ENCODE data around the gene RPS23. TPM values are rescaled to one million over a fixed set of nuclear protein-coding genes. Genes with fewer than 3 reads are reported as not detected.

RPS23 gene
- total and polyA plus RNA-seq, 2 experiments from 2014 or later: 2,261 to 3,526 TPM

- H4K20me1 ChIP-seq (replicated peaks; ENCODE audit: insufficient read depth): no peaks in the 10 kb centered on the region
- H3K27me3 Mint-ChIP-seq (ENCODE audit: insufficient read depth, low read depth, poor library complexity): no peaks in the 10 kb centered on the region
- no peak overlapping the region for H3K27ac ChIP-seq (ENCODE audit: low read depth)
- no peak overlapping the region for H2AFZ ChIP-seq
- no peak for DNase-seq (ENCODE audit: low spot score)
- H3K4me3 ChIP-seq: no peak overlapping the region
- ATAC-seq: no peak
- H3F3A ChIP-seq (replicated peaks; ENCODE audit: low read depth): no peaks in the 10 kb centered on the region
- H3K36me3 ChIP-seq (ENCODE audit: insufficient read depth): no peaks in the 10 kb centered on the region
- peaks cover 15% of the 10 kb centered on the region for H3K4me1 Mint-ChIP-seq
- TF ChIP-seq NANOG (IDR thresholded peaks at IDR 0.05; ENCODE audit: borderline replicate concordance): no peak
- no peaks in the 10 kb centered on the region for H3K27me3 ChIP-seq (ENCODE audit: insufficient read depth)
- no peaks in the 10 kb centered on the region for H3K9me2 ChIP-seq (ENCODE audit: insufficient read depth)
- H3K36me3 Mint-ChIP-seq (ENCODE audit: low read depth): no peaks in the 10 kb centered on the region
- H3K4me2 ChIP-seq: no peak overlapping the region
- H3K4me1 ChIP-seq (ENCODE audit: insufficient read depth): no peaks in the 10 kb centered on the region; the same call in 1 of the 2 replicates
- no peak overlapping the region for H3K4me3 Mint-ChIP-seq
- H3K9me3 Mint-ChIP-seq: no peaks in the 10 kb centered on the region; the same call in 2 of the 3 replicates
- H3K79me2 ChIP-seq (replicated peaks; ENCODE audit: insufficient read depth): no peaks in the 10 kb centered on the region
- no peak overlapping the region for H3K27ac Mint-ChIP-seq
Measured at GRCh38 chr5:82252744-82253143, 25.4 kb downstream of the RPS23 start.

- Mint-ChIP-seq H3K9me3 (no peaks in the 10 kb centered on the region; the same call in 2 of the 3 replicates), H3K4me3 (no peak overlapping the region), H3K4me1 (no peaks in the 10 kb centered on the region), H3K27me3 (ENCODE audit: insufficient read depth, low read depth, poor library complexity) (no peaks in the 10 kb centered on the region), H3K27ac (no peak overlapping the region), H3K36me3 (ENCODE audit: low read depth) (no peaks in the 10 kb centered on the region)
- Histone ChIP-seq H3K79me2 (replicated peaks; ENCODE audit: insufficient read depth) (no peaks in the 10 kb centered on the region), H3K27ac (ENCODE audit: low read depth) (no peak overlapping the region), H3K36me3 (ENCODE audit: insufficient read depth) (no peaks in the 10 kb centered on the region), H3K9me2 (ENCODE audit: insufficient read depth) (no peaks in the 10 kb centered on the region), H3K4me2 (no peak overlapping the region), H3F3A (replicated peaks; ENCODE audit: low read depth) (no peaks in the 10 kb centered on the region), H2AFZ (no peak overlapping the region), H3K27me3 (ENCODE audit: insufficient read depth) (no peaks in the 10 kb centered on the region), H4K20me1 (replicated peaks; ENCODE audit: insufficient read depth) (no peaks in the 10 kb centered on the region), H3K4me1 (ENCODE audit: insufficient read depth) (no peaks in the 10 kb centered on the region), H3K4me3 (no peak overlapping the region)
- DNase-seq (ENCODE audit: low spot score): no peak
- no peak for ATAC-seq
- TF ChIP-seq EZH2phosphoT487 (IDR thresholded peaks at IDR 0.05; ENCODE audit: unreplicated experiment) (no peak), ZNF462 (CRISPR knock-in tag; IDR thresholded peaks at IDR 0.05) (no peak), CREB1 (CRISPR knock-in tag; IDR thresholded peaks at IDR 0.05; ENCODE audit: low read depth) (no peak), NANOG (IDR thresholded peaks at IDR 0.05; ENCODE audit: borderline replicate concordance) (no peak), POLR2AphosphoS5 (IDR thresholded peaks at IDR 0.05; ENCODE audit: low read depth) (no peak), STAT1 (IDR thresholded peaks at IDR 0.05; ENCODE audit: unreplicated experiment) (no peak), JUNB (IDR thresholded peaks at IDR 0.05; ENCODE audit: unreplicated experiment) (no peak), ETS1 (IDR thresholded peaks at IDR 0.05) (no peak), ZNF114 (CRISPR knock-in tag; IDR thresholded peaks at IDR 0.05) (no peak), ZNF331 (CRISPR knock-in tag; IDR thresholded peaks at IDR 0.05; ENCODE audit: low read depth) (no peak), EZH2 (IDR thresholded peaks at IDR 0.05; ENCODE audit: low read depth, unreplicated experiment) (no peak), CTCF (conservative IDR thresholded peaks at IDR 0.05; ENCODE audit: low read depth in 2 of 2) (no peak)
Measured at GRCh38 chr5:82246960-82247574, 31.1 kb downstream of the RPS23 start.

Measured in GM23338 (cell line).